ENCODE data around the gene PDE6A.

The PDE6A gene

DNA sequence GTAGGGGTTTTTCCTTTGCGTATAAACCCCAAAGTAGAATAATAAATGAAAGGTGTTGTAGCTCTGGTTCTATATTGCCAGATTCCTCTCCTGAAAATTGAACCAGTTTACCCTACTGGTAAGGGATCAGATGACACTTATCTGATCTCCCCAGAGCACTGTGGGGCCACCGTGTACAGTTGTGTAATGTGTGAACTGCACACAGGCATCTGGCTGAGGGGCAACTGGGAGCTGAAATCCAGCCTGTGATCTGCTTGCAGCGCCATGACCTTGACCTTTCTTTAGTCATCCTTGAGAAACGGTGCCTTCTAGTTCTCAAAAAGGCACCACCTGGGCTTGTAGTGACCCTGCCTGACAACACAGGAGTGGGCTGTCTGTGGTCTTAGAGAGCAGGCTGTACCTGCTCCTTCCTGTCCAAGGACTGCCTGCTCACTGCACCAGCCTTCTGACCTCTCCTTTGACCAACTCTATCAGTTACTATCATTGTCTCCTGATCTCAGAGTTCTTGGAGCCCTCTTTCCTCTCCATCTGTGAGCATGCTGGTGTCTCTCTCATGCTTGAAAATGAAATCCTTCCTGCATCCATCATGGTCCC, 40.2 kb downstream of the PDE6A start:
- peak; percentile 30 to 47 for DNase-seq
- no peak for TF ChIP-seq GATA1 (IDR thresholded peaks at IDR 0.05; ENCODE audit: low read depth, low read length)
- no peak for TF ChIP-seq POLR2A (IDR thresholded peaks at IDR 0.05; ENCODE audit: low read length)

DNA sequence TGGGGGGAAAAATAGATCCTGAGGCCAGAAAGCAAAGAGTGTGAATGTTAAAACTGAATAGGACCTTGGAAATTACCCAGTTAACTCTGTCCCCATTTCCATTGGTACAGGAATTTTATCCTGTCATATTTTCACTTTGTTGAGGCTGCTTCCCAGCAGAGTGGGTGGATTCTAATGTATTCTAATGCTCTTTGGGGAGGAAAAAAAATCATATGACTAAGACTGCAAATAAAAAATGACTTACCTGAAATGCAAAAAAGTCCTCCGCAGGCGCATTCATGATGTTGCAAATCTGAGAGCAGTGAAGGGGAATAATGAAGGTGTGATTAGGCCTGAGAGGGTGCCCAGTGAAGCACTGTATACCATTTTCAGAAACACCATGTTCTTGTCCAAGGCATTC, 41.2 kb downstream of the PDE6A start:
- TF ChIP-seq POLR2A (IDR thresholded peaks at IDR 0.05; ENCODE audit: low read length) (no peak), GATA1 (IDR thresholded peaks at IDR 0.05; ENCODE audit: low read depth, low read length) (no peak)
- no peak for DNase-seq

DNA sequence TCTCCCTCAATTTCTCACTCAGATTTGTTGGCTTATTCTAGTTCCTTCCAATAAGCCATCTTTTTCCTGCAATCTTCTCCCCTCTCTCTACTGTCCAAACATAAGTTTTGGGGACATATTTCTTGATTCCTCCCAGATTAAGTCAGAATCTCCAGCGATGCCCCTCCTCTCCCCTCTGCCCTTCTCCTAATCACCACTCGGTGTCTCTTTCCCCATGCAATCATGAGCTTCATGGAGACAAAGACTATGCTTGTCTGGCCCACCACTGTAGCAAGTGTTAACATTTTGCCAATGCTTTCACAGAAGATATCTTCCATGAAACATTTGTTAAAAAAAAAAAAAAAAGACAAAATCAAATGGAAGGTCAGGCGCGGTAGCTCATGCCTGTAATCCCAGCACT, 42.4 kb downstream of the PDE6A start:
- peak; percentile 33 to 46 for DNase-seq
- TF ChIP-seq GATA1 (IDR thresholded peaks at IDR 0.05; ENCODE audit: low read depth, low read length), result no peak
- TF ChIP-seq POLR2A (IDR thresholded peaks at IDR 0.05; ENCODE audit: low read length), result no peak

DNA sequence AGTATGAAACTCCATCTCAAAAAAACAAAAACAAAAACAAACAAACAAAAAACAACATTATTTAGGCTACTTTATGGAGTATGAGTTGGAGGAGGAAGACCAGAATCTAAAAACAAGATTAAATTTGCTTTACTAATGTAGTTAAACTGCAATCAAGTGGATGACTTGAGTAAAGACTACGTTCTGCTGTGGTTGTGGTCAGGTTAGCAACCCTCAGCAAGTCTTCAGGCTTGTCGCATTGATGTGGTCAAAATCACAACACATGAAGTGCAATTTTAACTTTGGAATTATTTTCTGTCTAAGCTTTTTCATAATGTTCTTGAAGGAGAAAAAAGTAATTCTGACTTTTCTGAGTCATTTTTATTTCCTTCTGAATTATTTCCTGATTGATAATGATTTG, 43.1 kb downstream of the PDE6A start:
- DNase-seq, result no peak
- TF ChIP-seq POLR2A (IDR thresholded peaks at IDR 0.05; ENCODE audit: low read length), result no peak
- TF ChIP-seq GATA1 (IDR thresholded peaks at IDR 0.05; ENCODE audit: low read depth, low read length), result no peak

DNA sequence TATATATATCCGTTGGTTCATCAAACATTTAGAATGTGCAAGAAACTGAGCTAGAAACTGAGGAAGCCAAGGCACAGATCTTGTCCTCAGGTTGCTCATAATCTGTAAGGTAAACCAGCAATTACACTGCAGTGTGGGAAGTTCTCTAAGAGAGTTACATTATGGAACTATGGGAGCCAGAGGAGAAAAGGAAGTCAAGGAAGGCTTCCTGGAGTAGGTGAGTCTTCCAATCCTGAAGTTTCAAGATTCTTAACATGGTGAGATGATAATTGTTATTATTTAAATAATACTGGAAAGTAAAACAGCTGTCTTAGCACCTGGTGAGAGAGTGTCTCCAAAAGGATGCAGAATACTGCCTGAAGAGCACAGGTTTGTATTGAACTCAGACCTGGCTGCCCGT, 44.2 kb downstream of the PDE6A start:
- TF ChIP-seq GATA1 (IDR thresholded peaks at IDR 0.05; ENCODE audit: low read depth, low read length) (no peak), POLR2A (IDR thresholded peaks at IDR 0.05; ENCODE audit: low read length) (no peak)

DNA sequence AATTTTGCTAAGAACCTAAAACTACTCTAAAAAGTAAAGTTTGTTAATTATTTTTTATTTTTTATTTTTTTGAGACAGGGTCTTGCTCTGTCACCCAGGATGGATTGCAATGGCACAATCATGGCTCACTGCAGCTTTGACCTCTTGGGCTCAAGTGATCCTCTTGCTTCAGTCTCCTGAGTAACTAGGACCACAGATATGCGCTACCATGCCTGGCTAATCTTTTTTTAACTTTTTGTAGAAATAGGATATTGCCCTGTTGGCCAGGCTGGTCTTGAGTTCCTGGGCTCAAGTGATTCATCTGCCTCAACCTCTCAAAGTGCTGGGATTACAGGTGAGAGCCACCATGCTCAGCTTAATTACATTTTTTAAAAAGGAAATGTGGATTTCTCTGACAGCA, 45.8 kb downstream of the PDE6A start:
- no peak for DNase-seq
- TF ChIP-seq POLR2A (IDR thresholded peaks at IDR 0.05; ENCODE audit: low read length), result no peak
- no peak for TF ChIP-seq GATA1 (IDR thresholded peaks at IDR 0.05; ENCODE audit: low read depth, low read length)

More for the DNA sequence above, 44.2 kb downstream of the PDE6A start:
- DNase-seq, result no peak

DNA sequence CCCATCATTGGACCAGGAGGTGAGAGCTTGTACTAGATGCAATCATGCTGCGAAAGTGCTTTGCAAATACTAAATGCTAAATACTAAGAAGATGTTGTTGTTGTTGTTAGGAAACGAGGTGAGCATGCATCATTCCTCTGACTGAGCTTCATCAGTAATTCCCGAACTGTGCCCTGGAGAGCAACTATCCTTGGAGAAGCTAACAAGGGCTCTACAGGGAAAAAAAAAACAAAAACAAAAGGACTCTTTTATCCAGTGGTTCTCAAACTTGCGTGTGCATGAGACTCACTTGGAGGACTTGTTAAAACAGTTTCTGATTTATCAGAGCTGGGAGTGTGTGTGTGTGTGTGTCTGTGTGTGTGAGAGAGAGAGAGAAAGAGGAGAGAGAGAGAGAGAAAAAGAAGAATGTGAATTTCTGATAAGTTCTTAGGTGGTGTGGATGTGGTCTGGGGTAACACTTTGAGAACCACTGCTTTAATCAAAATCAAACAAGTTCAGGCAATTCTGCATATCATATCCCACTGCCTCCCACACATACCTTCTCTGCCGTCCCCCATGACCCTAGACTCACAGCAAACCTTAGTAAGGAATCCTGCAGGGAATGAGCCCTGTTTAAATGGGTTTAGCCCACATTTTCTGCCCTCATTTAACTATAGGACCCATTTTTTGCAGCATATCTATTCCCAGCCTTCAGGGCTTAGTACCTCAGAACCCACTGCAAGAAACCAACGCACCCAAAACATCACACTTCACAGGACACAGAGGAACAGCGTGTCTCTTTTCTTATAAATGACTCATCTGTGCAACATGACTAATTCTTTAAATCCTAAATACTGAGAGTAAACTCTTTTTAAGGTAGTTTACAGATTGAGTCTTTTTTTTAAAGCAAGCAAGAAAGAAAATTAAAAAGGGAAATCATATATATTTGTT, 48.9 kb downstream of the PDE6A start:
- TF ChIP-seq POLR2A (IDR thresholded peaks at IDR 0.05; ENCODE audit: low read length) (no peak), GATA1 (IDR thresholded peaks at IDR 0.05; ENCODE audit: low read depth, low read length) (no peak)
- DNase-seq, result no peak

DNA sequence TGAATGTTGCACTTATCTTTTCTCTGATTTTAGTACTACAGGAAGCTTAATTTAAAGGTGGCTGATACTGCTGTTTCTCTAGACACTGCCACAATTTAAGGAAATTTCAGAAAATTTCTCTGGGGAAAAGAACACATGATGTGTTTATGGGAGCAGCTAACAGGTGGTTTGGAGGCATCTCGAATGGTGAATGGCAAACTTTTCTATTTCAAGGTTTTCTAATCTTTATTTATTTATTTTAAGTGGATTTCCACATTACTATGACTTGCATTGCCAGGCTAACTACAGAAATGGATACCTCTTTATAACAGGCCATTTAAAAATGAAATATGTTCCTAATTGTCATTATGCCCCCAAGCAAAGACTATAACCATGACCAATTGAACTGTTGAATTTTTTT, 50.4 kb downstream of the PDE6A start:
- no peak for TF ChIP-seq GATA1 (IDR thresholded peaks at IDR 0.05; ENCODE audit: low read depth, low read length)
- TF ChIP-seq POLR2A (IDR thresholded peaks at IDR 0.05; ENCODE audit: low read length), result no peak
- DNase-seq, result no peak

DNA sequence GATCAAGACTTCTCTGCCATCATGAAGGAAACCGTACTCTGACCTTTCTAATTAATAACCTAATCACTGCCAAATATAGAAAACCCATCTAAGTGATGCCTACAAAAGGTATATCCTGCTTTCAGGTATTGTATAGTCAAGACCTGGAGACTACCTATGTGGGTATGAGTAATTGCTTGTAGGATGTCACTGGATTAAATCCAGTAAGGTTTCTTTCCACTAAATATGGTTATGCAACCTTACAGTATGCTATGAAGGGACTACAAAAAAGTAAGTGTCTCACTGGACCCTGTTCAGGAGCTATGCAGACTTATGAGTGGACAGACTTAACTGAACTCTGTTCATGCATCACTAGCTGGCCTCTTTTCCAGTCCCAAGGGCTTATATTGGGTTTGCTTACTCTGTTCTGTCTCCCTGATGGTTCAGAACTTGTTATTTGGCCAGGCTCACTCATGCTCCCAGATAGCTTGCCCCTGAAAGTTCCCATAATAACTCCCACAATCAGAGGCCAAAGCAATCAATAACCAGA, 51.1 kb downstream of the PDE6A start:
- TF ChIP-seq POLR2A (IDR thresholded peaks at IDR 0.05; ENCODE audit: low read length) (no peak), GATA1 (IDR thresholded peaks at IDR 0.05; ENCODE audit: low read depth, low read length) (no peak)
- DNase-seq, result no peak

DNA sequence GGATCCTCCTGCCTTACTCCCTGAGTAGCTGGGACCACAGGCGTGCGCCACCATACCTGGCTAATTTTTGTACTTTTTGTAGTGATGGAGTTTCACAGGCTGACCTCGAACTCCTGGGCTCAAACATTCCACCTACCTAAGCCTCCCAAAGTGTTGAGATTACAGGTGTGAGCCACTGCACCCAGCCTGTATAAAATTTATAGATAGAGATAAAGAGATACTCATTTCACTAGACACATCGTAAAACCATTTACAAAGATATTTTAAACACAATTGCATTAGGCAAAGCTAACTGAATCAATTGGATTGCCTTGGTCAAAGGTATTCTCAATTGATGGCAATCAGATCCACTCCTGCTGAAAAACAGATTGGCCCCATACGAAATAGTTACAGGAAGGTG, 52.0 kb downstream of the PDE6A start:
- DNase-seq, result no peak
- TF ChIP-seq POLR2A (IDR thresholded peaks at IDR 0.05; ENCODE audit: low read length) (no peak), GATA1 (IDR thresholded peaks at IDR 0.05; ENCODE audit: low read depth, low read length) (no peak)

DNA sequence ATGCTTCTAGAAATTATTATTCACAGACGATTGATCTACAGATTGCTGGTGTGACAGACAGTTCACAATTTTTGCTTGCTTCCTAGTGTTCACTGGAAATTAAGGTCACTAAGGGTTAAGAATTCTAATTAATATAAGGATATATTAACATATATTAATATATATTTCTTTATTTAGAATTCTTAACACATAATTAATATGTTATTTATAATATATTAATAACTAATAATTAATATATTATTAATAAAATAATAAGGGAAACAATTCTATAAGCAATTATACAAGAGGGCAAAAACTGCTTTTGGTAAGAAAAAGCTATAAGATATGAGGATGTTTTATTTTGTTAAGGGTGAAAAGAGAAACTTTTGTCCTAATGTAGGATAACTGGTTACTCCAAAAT, 56.3 kb downstream of the PDE6A start:
- no peak for DNase-seq
- TF ChIP-seq GATA1 (IDR thresholded peaks at IDR 0.05; ENCODE audit: low read depth, low read length), result no peak
- no peak for TF ChIP-seq POLR2A (IDR thresholded peaks at IDR 0.05; ENCODE audit: low read length)

DNA sequence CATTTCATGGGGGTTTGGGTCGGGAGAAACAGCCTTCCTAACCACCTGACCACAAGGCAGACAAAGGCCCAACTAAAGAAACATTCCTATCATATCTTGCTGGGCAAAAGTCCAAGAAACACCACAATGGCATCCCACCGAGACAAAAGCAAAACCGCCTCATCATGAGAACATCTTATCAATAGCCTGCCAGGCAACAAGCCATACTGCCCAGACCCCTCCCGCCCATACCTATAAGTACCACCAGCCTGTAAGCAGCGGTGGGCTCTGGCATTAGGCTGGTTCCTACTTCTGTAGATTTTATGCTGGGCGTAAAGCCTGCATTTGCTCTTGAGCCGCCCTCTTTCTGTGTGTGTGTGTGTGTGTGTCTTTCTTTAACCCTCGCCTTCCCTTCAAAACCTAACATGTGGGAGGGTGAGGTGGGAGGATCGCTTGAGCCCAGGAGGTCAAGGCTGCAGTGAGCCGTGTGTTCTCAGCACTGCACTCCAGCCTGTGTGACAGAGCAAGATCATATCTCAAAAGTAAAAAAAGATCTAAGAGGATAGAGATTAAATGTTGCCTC, 56.9 kb downstream of the PDE6A start:
- DNase-seq, result peak; percentile 59 to 83
- TF ChIP-seq POLR2A (IDR thresholded peaks at IDR 0.05; ENCODE audit: low read length), result peak; percentile 59
- TF ChIP-seq GATA1 (IDR thresholded peaks at IDR 0.05; ENCODE audit: low read depth, low read length), result no peak

DNA sequence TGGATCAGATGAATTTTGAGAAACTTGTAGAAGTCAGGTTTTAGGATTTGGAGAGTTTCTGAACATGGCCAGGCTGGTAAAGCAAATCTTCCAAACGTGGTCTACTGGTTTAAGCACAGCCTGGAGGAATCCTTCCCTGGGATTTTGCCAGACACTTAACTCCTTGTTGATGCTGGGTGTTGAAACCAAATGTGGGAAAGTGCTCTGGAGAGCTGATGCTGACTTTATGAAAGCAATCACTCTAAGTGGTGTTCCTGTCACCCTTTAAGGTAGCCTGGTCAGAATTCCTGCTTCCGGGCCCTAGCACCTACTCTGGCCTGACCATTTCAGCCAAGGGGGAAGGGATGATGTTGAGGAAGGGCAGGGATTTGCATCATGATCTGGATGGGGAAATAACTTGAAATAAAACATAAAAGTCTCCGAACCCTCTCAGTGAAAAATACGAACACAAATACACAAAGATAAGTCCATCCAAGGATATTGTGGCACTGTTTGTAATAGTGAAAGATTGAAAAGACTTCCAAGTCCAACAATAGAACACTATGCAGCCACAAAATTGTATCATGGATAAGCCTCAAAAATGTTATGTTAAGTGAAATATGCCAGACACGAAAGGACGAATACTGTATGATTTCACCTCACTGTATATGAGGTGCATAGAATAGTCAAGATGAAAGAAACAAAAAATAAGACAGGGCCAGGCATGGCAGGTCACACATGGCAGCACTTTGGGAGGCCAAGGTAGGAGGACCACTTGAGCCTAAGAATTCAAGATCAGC, 57.7 kb downstream of the PDE6A start:
- TF ChIP-seq POLR2A (IDR thresholded peaks at IDR 0.05; ENCODE audit: low read length) (no peak), GATA1 (IDR thresholded peaks at IDR 0.05; ENCODE audit: low read depth, low read length) (no peak)
- DNase-seq, result no peak

DNA sequence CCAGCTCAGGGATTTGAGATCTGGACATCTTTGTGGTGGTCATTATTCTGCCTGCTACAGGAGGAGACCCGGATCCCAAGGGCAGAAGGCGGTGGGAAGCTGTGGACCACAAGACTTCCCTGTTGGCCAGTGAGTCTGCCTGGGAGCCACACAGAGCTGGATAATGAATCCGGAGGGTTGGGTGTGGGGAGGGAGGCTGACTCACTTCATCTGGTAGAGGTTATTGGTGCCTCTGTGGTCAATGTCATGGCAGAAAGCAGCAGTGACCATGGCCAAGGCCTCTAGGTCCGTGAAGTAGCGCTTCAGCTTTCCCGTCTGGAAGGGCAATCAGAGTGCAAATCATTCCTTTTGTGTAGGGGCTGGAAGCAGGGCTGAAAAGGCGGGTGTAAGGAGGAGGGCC, 58.5 kb downstream of the PDE6A start:
- no peak for DNase-seq
- TF ChIP-seq GATA1 (IDR thresholded peaks at IDR 0.05; ENCODE audit: low read depth, low read length) (no peak), POLR2A (IDR thresholded peaks at IDR 0.05; ENCODE audit: low read length) (no peak)

Measured in erythroblast (primary cell).